RPMI7951 (cell line): ENCODE data around the gene AASDHPPT. TPM values are rescaled to one million over a fixed set of nuclear protein-coding genes. Genes with fewer than 3 reads are reported as not detected.
"Not testable (repeated sequence)": the region's sequence is repeated elsewhere in the genome, so short reads cannot be mapped to it uniquely, and the experiment has no call there.

Experiments
- DNase-seq: peaks from one replicate; pipeline ENCODE4 v3.0.0-alpha.2; 2012; ENCODE audit warnings: low read depth
- total RNA-seq: library from RNA; depleted of rRNA; stranded (reverse); fragments of >200 nt; shearing (Covaris generic); gene quantifications from 2 replicates; pipeline ENCODE4 v1.2.3, GENCODE V29; 2014; rRNA removed

Gene AASDHPPT
- 59.7 and 69.6 TPM in 2 replicates for total RNA-seq

DNA sequence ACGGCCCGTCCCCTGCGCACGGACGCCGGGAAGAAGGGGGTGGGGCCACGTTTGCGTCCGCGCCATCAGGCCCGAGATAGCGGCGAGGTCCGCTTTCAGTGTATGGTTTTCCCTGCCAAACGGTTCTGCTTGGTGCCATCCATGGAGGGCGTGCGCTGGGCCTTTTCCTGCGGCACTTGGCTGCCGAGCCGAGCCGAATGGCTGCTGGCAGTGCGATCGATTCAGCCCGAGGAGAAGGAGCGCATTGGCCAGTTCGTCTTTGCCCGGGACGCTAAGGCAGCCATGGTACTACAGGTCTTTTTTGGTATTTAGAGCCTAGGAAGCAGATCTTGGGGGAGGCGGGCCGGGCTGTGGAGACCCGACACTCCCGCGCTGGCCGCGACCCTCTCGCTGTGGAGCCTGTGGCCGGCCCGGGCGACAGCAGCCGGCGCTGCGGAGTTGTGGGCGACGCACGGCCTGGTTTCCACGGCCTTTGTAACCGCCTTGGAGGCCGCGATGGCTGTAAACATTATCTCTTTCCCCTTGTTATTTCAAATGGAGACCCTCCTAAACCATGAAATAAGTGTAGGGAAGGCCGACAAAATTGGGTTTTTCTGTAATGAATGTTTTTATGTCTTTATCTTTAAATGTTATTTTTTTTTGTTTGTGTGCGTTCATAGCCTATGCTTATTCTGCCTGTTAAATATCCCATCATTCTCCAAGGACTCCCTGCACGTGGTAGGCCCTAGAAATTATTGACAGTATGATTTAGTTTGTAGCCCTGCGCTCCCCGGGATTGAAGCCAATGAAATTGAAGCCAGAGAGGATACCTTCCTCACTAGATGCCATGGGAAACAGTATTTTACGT is at the start of gene AASDHPPT:
TSS of gene AASDHPPT (plus strand) at position 54 of the 847 bp plus-strand sequence. CDS start at position 103, 49 bp downstream.
- DNase-seq: peak; percentile 38

- DNase-seq: no peak
Observed at GRCh38 chr11:106030609-106031008, 46.9 kb upstream of the AASDHPPT start.

DNA sequence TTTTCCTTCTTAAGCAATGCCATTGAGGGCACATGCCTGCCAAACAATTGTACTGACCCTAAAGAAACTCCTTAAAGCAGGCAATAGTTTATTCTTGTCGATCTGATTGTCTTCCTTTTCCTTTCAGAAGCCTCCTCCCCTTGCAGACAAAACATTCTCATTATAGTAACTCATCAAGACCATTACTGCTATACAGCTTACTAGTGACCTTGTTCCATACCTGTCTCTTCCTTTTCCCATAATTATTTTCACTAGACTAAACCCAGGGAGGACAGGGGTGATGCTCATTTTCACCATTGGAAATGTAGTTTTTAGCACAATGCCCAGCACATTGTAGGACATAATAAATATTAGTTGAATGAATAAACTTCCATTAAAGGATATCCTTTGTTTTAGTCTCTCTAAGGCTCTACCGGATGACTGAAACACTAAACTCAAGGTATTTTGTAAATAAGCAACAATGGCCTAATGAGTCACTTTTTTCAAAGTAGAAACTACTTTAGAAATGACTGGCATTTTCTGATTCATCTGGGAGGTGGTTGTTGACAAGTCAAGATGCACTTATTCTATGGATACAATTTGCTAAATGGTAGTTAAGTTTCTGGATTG is 46.2 kb upstream of the AASDHPPT start:
- DNase-seq: no peak

- no peak for DNase-seq
Observed at GRCh38 chr11:106031936-106032335, 45.5 kb upstream of the AASDHPPT start.

DNA sequence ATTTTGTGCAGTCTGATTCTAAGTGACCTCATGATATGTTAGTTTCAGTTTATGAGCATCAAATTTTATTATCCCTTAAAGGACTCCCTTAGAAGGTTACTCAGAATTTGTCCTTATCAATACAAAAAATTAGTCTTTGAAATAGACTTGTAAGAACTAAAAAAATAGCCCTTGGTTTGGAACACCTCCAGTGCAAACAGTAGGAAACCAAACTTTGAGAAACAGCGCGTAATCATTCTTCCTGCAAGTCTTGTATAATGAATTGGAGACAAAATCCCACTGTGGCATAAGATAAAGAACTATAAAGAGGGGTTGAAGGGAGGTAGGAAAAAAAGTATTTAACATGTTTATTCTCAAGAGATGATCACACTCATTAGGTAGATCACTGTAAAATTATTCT is 44.6 kb upstream of the AASDHPPT start:
- DNase-seq: no peak

GRCh38 chr11:106043540-106043939 is 33.9 kb upstream of the AASDHPPT start:
- no peak for DNase-seq

GRCh38 chr11:106047631-106048030 is 29.8 kb upstream of the AASDHPPT start:
- DNase-seq: no peak

- DNase-seq: no peak
Observed at GRCh38 chr11:106049727-106050476, 27.6 kb upstream of the AASDHPPT start.

GRCh38 chr11:106051103-106051502 is 26.4 kb upstream of the AASDHPPT start:
- DNase-seq: no peak

GRCh38 chr11:106058377-106058776 is 19.1 kb upstream of the AASDHPPT start:
- not testable (repeated sequence) for DNase-seq

DNA sequence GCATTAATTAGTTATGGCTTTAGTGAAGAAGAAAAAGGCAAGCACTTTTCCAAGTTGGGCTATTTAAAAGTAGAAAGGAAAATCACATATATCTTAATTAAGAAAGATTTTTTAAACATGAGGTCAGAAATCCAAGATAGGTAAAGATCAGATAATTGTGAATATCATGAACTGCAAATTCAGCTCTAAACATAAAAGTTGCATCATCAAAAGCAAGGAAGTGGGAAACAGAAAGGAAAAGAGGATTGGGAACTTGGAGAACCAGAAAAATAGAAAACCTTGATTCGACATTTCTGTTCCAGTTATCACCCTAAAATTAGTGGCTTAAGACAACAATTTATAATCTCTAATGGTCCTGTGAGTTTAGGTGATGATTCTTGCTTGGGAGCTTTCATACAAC is 17.8 kb upstream of the AASDHPPT start:
- DNase-seq: no peak

- no peak for DNase-seq
Observed at GRCh38 chr11:106061249-106061784, 16.1 kb upstream of the AASDHPPT start.

GRCh38 chr11:106061954-106062949 is 15.2 kb upstream of the AASDHPPT start:
- DNase-seq: no peak

DNA sequence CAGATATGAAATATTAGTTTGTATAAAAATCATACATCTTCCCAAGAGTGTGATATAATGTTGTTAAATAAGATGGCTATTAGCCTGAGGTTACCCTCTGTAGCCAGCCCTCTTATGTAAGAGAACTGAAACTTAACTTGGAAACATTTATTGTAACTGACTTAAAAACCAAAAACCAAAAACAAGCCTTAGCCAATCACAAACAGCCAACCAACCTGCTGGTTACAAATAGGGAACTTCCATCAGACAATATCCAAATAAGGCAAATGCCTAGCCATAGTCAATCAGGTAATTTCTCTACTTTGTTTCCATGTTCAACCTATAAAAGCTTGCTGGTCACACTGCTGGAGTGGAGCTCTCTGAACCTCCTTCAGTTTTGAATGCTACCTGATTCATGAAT is 14.5 kb upstream of the AASDHPPT start:
- no peak for DNase-seq

- no peak for DNase-seq
Observed at GRCh38 chr11:106070606-106071005, 6.9 kb upstream of the AASDHPPT start.

DNA sequence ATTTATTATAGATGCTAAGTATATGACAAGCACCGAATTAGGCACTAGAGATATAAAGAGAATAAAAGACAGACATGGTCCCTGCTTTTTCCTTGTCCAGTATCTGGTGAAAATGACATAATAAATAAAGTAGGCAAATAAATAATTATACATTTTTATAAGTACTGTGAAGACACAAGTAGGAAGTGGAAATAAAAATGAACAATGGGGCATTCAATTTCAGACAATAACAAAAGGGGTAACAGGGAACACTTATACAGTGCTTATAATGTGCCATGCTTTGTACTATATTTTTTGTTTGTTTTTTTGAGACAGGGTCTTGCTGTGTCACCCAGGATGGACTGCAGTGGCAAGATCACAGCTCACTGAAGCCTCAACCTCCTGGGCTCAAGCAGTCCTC is 4.7 kb upstream of the AASDHPPT start:
- DNase-seq: no peak

DNA sequence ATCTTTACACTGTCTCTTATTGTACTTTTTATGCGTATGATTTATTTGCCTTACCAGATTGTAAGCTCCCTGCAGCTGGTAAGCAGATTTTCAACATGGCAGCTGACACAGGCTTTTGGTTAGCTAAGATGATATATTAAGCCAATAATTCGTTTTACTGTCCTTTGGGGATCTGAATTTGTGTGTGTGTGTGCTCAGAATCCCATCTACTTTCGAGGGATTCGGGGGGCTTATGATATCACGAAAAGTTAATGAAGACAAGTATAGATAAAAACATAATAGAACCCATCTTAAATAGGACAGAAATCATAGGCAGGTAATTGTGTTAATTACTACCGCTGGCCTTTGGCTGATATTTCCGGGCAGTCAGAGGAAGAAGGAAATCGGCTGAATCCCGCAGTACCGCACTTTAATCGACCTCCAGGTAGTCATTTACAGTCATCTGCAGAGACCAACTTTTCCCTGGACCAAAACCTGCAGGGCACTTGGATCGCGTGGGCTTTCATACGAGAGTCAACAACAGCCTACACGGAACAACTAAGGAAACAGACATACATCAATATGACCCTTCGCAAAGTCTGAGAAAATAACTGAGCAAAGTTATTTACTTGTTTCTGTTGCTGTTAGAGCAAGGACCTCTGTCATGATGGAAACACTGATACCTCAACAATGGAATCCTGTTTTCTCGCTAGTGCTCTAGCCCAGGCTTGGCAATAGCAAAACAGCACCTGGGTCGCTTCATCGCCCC is 1.1 kb upstream of the AASDHPPT start:
- no peak for DNase-seq

DNA sequence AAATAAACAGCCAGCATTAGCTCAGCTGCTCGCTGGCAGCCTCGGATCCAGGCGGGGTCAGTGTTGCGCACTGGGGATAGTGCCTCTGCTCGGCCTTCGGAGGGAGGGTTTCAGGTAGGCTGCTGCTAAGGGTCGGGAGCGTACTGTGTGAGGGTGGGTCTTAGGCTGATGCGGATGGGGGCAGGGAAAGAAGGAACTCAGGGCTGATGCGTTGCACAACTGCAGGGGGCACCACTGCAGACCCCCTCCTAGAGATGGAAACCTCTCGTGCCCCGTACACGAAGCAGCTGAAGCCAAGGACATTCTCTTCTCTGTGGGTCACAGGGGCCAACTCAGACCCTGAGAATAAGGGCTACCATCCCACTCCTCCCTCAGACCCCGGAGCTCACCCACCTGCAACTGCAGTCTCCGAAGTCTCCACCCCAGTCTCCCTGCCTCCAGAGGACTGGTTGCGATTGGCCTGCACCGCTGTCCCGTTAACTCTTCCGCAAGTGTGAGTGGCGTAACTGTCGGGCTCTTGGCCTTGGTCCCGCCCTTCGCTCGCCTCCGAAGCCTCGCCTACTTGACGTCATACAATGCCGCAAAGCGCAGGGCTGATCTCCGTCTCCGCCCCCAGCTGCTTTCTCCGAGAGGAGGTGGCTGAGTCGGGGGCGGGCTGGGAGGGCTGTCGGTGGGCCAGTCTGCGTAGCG is 398 bp upstream of the AASDHPPT start, which contains the start of gene KBTBD3:
TSS of gene KBTBD3 (minus strand) at position 429 of the 690 bp plus-strand sequence. CDS start 18,250 bp downstream, outside the sequence.
- DNase-seq: peak; percentile 99

GRCh38 chr11:106082096-106082495 is 4.6 kb downstream of the AASDHPPT start:
- no peak for DNase-seq
